ENCODE data around the gene NOL3. TPM values are rescaled to one million over a fixed set of nuclear protein-coding genes. Genes with fewer than 3 reads are reported as not detected.
"Not testable (repeated sequence)": the region's sequence is repeated elsewhere in the genome, so short reads cannot be mapped to it uniquely, and the experiment has no call there.

The NOL3 gene
- 1.3 TPM for polyA plus RNA-seq (2013, experiment 1 of 2)
- polyA plus RNA-seq (2013, experiment 2 of 2), result 1.1 TPM

DNA sequence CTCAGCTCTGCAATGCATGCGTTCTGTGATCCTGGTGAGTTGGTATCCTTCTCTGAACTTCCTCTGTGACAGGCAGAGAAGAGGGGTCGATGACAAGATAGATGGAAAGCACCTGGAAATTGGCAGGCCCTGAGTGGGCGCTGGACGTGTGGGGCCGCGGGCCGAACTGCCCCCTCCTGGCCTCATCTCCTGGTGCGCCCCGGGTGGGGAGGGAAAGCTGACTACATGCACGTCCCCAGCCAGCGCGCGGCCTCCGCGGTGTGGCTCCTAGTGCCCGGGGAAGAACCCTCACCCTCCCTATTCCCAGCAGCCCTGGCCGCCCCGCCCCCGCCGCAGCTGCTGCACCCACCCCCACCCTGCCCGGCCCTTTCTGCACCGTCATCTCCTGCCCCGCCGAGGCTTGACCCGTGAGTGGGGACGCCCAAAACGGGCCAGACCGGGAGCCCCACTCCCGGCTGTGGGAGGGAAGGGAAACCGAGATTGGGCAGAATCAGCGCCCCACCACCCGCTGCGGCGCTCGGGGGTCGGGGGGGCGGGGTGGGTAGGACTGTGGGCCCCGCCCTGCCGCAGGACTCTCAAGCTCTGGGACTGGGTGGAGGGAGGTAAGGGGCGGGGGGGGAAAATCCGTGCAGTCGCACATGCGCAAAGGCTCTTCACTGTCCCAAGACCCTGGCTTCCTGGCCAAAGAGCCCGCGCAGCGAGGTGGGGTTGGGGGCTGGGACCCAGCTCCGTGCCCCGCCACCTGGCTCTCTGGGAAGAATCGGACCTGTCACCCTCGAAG is at the start of gene NOL3:
Gene NOL3 (plus strand): TSS at position 371 of the 781 bp plus-strand sequence.
- H3K4me2 ChIP-seq (ENCODE audit: low read length), result peak within 1 kb of the TSS; percentile 85
- no peaks in the 10 kb centered on the region for H3K79me2 ChIP-seq (ENCODE audit: control insufficient read depth, insufficient read depth, low read length)
- no peak within 1 kb of the TSS for H3K27ac ChIP-seq (ENCODE audit: low read depth, low read length)
- peak within 1 kb of the TSS; percentile 91 for H3K56ac ChIP-seq (ENCODE audit: low read length)
- peak within 1 kb of the TSS; percentile 27 for H2AK5ac ChIP-seq (ENCODE audit: low read length)
- peak within 1 kb of the TSS; percentile 33 for H3K4me3 ChIP-seq (ENCODE audit: low read length)
- H3K4ac ChIP-seq (ENCODE audit: low read depth, low read length), result peak within 1 kb of the TSS; percentile 46
- no peak within 1 kb of the TSS for H2BK120ac ChIP-seq (ENCODE audit: low read depth, low read length)
- DNase-seq, result peak; percentile 90
- no peak within 1 kb of the TSS for H3K23ac ChIP-seq (ENCODE audit: low read length)
- peak within 1 kb of the TSS; percentile 23 for H2BK5ac ChIP-seq (ENCODE audit: low read length)
- H3K79me1 ChIP-seq (ENCODE audit: low read length), result no peaks in the 10 kb centered on the region
- peak within 1 kb of the TSS; percentile 82 for H3K18ac ChIP-seq (ENCODE audit: low read length)
- peaks cover 8% of the 10 kb centered on the region for H3K4me1 ChIP-seq (ENCODE audit: control insufficient read depth, low read depth, low read length)
- no peak within 1 kb of the TSS for H4K5ac ChIP-seq (ENCODE audit: low read length)
- H3K9ac ChIP-seq (ENCODE audit: low read length), result peak within 1 kb of the TSS; percentile 82
- no peak within 1 kb of the TSS for H2BK15ac ChIP-seq (replicated peaks; ENCODE audit: low read depth)
- H3K36me3 ChIP-seq (ENCODE audit: control insufficient read depth, insufficient read depth, low read length), result no peaks in the 10 kb centered on the region
- peak within 1 kb of the TSS; percentile 14 for H4K8ac ChIP-seq (ENCODE audit: low read depth, low read length)
- no CpG with 5 or more reads among the region's 50 CpGs for WGBS (ENCODE audit: extremely low coverage, insufficient coverage, low lambda C conversion rate)
- H3K27me3 ChIP-seq (ENCODE audit: insufficient read depth, low read length, poor library complexity), result peaks cover 47% of the 10 kb centered on the region

DNA sequence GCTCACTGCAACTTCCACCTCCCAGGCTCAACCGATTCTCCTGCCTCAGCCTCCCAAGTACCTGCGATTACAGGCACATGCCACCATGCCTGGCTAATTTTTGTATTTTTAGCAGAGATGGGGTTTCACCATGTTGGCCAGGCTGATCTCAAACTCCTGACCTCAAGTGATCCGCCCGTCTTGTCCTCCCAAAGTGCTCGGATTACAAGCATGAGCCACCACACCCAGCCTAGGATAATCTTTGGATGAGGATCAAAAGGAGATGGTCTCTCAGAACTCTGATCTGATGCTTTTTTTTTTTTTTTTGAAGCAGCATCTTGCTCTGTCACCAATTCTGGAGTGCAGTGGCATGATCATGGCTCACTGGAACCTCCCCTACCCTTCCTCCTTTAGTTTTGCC is 47.5 kb upstream of the NOL3 start:
- H3K27ac ChIP-seq (ENCODE audit: low read depth, low read length); H2BK120ac ChIP-seq (ENCODE audit: low read depth, low read length); H3K4me2 ChIP-seq (ENCODE audit: low read length); H3K27me3 ChIP-seq (ENCODE audit: insufficient read depth, low read length, poor library complexity); H4K5ac ChIP-seq (ENCODE audit: low read length); DNase-seq; H3K36me3 ChIP-seq (ENCODE audit: control insufficient read depth, insufficient read depth, low read length); H3K23ac ChIP-seq (ENCODE audit: low read length); H3K4me3 ChIP-seq (ENCODE audit: low read length); H3K9ac ChIP-seq (ENCODE audit: low read length); H3K4me1 ChIP-seq (ENCODE audit: control insufficient read depth, low read depth, low read length); H2BK5ac ChIP-seq (ENCODE audit: low read length); H3K79me2 ChIP-seq (ENCODE audit: control insufficient read depth, insufficient read depth, low read length); H2AK5ac ChIP-seq (ENCODE audit: low read length); H2BK15ac ChIP-seq (replicated peaks; ENCODE audit: low read depth); H3K18ac ChIP-seq (ENCODE audit: low read length); H3K56ac ChIP-seq (ENCODE audit: low read length); H3K4ac ChIP-seq (ENCODE audit: low read depth, low read length); H3K79me1 ChIP-seq (ENCODE audit: low read length); H4K8ac ChIP-seq (ENCODE audit: low read depth, low read length): not testable (repeated sequence)
- WGBS (ENCODE audit: extremely low coverage, insufficient coverage, low lambda C conversion rate), result no CpG with 5 or more reads among the region's 5 CpGs

DNA sequence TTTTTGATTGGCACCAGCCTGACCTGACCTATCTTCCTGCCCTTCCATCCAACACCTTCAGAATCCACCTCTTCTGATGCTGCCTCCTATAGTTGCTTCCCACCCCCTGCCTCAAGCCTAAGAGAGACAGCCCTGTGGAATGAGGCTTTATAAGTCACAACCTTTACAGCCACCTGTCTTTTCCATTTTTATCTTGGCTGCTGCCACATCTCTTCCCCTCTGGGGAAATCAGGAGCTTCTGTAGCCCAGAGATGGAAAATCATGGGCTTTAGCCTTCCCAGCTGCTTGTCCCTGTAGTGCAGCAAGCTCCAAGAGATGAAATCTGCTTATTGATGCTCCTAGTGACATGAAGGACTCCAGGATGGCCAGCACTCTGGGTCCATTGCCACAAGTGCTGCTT is 41.9 kb upstream of the NOL3 start:
- H4K8ac ChIP-seq (ENCODE audit: low read depth, low read length), result no peak overlapping the region
- no peak overlapping the region for H3K4me3 ChIP-seq (ENCODE audit: low read length)
- no peak for DNase-seq

DNA sequence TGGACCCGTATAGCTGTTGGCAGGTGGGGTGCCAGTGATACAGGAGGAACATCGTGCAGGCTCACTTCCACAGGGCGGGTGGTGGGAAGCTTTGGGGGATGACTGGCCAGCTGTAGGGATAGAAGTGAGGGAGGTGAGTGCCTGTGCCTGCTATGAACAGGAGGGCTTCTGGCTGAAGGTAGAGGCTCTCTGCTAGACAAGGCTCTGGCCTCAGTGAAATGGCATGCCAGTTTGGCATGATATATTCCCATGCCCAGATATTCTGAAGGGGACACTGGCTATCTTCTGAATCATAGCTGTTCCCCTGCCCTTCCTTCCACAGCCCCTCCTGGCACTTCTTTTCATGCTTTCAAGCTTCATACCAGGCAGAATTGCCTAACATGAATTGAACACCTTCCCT is 41.5 kb upstream of the NOL3 start:
- H2BK120ac ChIP-seq (ENCODE audit: low read depth, low read length), result no peak overlapping the region
- H3K23ac ChIP-seq (ENCODE audit: low read length), result no peak overlapping the region
- H3K4ac ChIP-seq (ENCODE audit: low read depth, low read length), result no peak overlapping the region
- H2AK5ac ChIP-seq (ENCODE audit: low read length), result no peak overlapping the region
- no peak overlapping the region for H3K9ac ChIP-seq (ENCODE audit: low read length)
- no peak for DNase-seq
- H3K56ac ChIP-seq (ENCODE audit: low read length), result no peak overlapping the region
- H4K8ac ChIP-seq (ENCODE audit: low read depth, low read length), result no peak overlapping the region
- H3K36me3 ChIP-seq (ENCODE audit: control insufficient read depth, insufficient read depth, low read length), result peaks cover 7% of the 10 kb centered on the region
- no peak overlapping the region for H3K4me2 ChIP-seq (ENCODE audit: low read length)
- H3K27ac ChIP-seq (ENCODE audit: low read depth, low read length), result no peak overlapping the region
- H3K4me1 ChIP-seq (ENCODE audit: control insufficient read depth, low read depth, low read length), result no peaks in the 10 kb centered on the region
- no peak overlapping the region for H3K18ac ChIP-seq (ENCODE audit: low read length)
- H3K4me3 ChIP-seq (ENCODE audit: low read length), result no peak overlapping the region
- H3K79me1 ChIP-seq (ENCODE audit: low read length), result no peaks in the 10 kb centered on the region
- no peak overlapping the region for H2BK5ac ChIP-seq (ENCODE audit: low read length)
- WGBS (ENCODE audit: extremely low coverage, insufficient coverage, low lambda C conversion rate), result no CpG with 5 or more reads among the region's 3 CpGs
- H2BK15ac ChIP-seq (replicated peaks; ENCODE audit: low read depth), result no peak overlapping the region
- H4K5ac ChIP-seq (ENCODE audit: low read length), result no peak overlapping the region
- no peaks in the 10 kb centered on the region for H3K79me2 ChIP-seq (ENCODE audit: control insufficient read depth, insufficient read depth, low read length)
- no peaks in the 10 kb centered on the region for H3K27me3 ChIP-seq (ENCODE audit: insufficient read depth, low read length, poor library complexity)

More for the DNA sequence above, 41.9 kb upstream of the NOL3 start:
- Histone ChIP-seq H3K79me1 (ENCODE audit: low read length) (no peaks in the 10 kb centered on the region), H2BK120ac (ENCODE audit: low read depth, low read length) (no peak overlapping the region), H3K79me2 (ENCODE audit: control insufficient read depth, insufficient read depth, low read length) (no peaks in the 10 kb centered on the region), H3K18ac (ENCODE audit: low read length) (no peak overlapping the region), H2AK5ac (ENCODE audit: low read length) (no peak overlapping the region), H3K56ac (ENCODE audit: low read length) (no peak overlapping the region), H4K5ac (ENCODE audit: low read length) (no peak overlapping the region), H3K4ac (ENCODE audit: low read depth, low read length) (no peak overlapping the region), H3K27me3 (ENCODE audit: insufficient read depth, low read length, poor library complexity) (no peaks in the 10 kb centered on the region), H3K23ac (ENCODE audit: low read length) (no peak overlapping the region), H3K4me2 (ENCODE audit: low read length) (no peak overlapping the region), H2BK5ac (ENCODE audit: low read length) (no peak overlapping the region), H3K27ac (ENCODE audit: low read depth, low read length) (no peak overlapping the region), H3K4me1 (ENCODE audit: control insufficient read depth, low read depth, low read length) (no peaks in the 10 kb centered on the region), H3K9ac (ENCODE audit: low read length) (no peak overlapping the region), H2BK15ac (replicated peaks; ENCODE audit: low read depth) (no peak overlapping the region), H3K36me3 (ENCODE audit: control insufficient read depth, insufficient read depth, low read length) (peaks cover 7% of the 10 kb centered on the region)

DNA sequence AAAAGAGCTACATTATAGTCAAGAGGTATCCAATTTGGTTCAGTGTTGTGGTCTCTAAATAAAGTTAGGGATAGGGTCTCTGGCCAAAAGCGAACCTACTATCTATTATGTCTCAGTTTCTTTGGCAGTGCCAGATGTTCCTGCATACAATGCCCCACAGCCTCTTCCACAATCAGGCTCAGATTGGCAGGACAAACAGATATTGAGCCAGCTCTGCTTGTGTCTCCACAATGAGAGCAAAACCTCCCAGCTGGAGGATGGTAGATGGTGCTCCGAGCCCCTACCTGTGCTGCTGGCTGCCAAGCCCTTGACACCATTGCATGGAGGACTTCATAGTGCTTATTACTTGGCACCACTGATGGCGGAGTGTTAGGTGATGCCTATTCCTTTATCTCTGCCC is 40.9 kb upstream of the NOL3 start:
- Histone ChIP-seq H2BK5ac (ENCODE audit: low read length) (no peak overlapping the region), H3K4me2 (ENCODE audit: low read length) (no peak overlapping the region), H3K23ac (ENCODE audit: low read length) (no peak overlapping the region), H2BK15ac (replicated peaks; ENCODE audit: low read depth) (no peak overlapping the region), H3K4me1 (ENCODE audit: control insufficient read depth, low read depth, low read length) (no peaks in the 10 kb centered on the region), H3K79me2 (ENCODE audit: control insufficient read depth, insufficient read depth, low read length) (no peaks in the 10 kb centered on the region), H3K4me3 (ENCODE audit: low read length) (no peak overlapping the region), H3K27me3 (ENCODE audit: insufficient read depth, low read length, poor library complexity) (no peaks in the 10 kb centered on the region), H4K5ac (ENCODE audit: low read length) (no peak overlapping the region), H2BK120ac (ENCODE audit: low read depth, low read length) (no peak overlapping the region), H3K18ac (ENCODE audit: low read length) (no peak overlapping the region), H2AK5ac (ENCODE audit: low read length) (no peak overlapping the region), H3K79me1 (ENCODE audit: low read length) (no peaks in the 10 kb centered on the region), H3K36me3 (ENCODE audit: control insufficient read depth, insufficient read depth, low read length) (peaks cover 7% of the 10 kb centered on the region), H3K56ac (ENCODE audit: low read length) (no peak overlapping the region), H3K9ac (ENCODE audit: low read length) (no peak overlapping the region), H3K27ac (ENCODE audit: low read depth, low read length) (no peak overlapping the region), H4K8ac (ENCODE audit: low read depth, low read length) (no peak overlapping the region), H3K4ac (ENCODE audit: low read depth, low read length) (no peak overlapping the region)
- no peak for DNase-seq
- no CpG with 5 or more reads among the region's 3 CpGs for WGBS (ENCODE audit: extremely low coverage, insufficient coverage, low lambda C conversion rate)

DNA sequence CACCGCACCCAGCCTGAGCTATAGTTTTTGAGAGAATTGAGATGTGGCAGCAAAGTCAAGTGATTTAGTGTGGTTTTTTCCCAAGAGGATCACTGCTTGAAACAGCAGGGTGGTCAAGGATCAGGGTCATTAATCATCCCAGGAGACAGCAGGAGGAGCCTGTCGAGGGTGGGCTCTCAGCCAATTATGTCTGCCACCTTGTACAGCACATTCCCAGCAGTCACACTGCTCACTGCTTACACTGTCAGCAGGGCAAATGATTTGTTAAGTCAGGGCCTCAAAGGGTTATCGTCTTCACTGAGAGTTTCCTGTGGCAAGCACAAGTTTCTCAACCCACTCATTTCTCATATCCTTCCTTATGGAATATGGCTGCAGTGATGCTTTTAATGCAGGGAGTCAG is 32.7 kb upstream of the NOL3 start:
- no peak overlapping the region for H2BK15ac ChIP-seq (replicated peaks; ENCODE audit: low read depth)
- H3K27me3 ChIP-seq (ENCODE audit: insufficient read depth, low read length, poor library complexity), result no peaks in the 10 kb centered on the region
- no peak overlapping the region for H3K4me2 ChIP-seq (ENCODE audit: low read length)
- no peak overlapping the region for H3K23ac ChIP-seq (ENCODE audit: low read length)
- no peak overlapping the region for H2BK120ac ChIP-seq (ENCODE audit: low read depth, low read length)
- no peak overlapping the region for H3K4me3 ChIP-seq (ENCODE audit: low read length)
- no peak overlapping the region for H2BK5ac ChIP-seq (ENCODE audit: low read length)
- no peak overlapping the region for H2AK5ac ChIP-seq (ENCODE audit: low read length)
- no peaks in the 10 kb centered on the region for H3K79me2 ChIP-seq (ENCODE audit: control insufficient read depth, insufficient read depth, low read length)
- no peak overlapping the region for H3K56ac ChIP-seq (ENCODE audit: low read length)
- no peak overlapping the region for H3K27ac ChIP-seq (ENCODE audit: low read depth, low read length)
- WGBS (ENCODE audit: extremely low coverage, insufficient coverage, low lambda C conversion rate), result no CpG with 5 or more reads among the region's 3 CpGs
- H4K5ac ChIP-seq (ENCODE audit: low read length), result no peak overlapping the region
- no peaks in the 10 kb centered on the region for H3K79me1 ChIP-seq (ENCODE audit: low read length)
- H3K18ac ChIP-seq (ENCODE audit: low read length), result no peak overlapping the region
- H3K36me3 ChIP-seq (ENCODE audit: control insufficient read depth, insufficient read depth, low read length), result peaks cover 6% of the 10 kb centered on the region
- H4K8ac ChIP-seq (ENCODE audit: low read depth, low read length), result no peak overlapping the region
- H3K9ac ChIP-seq (ENCODE audit: low read length), result no peak overlapping the region
- no peaks in the 10 kb centered on the region for H3K4me1 ChIP-seq (ENCODE audit: control insufficient read depth, low read depth, low read length)
- no peak for DNase-seq
- H3K4ac ChIP-seq (ENCODE audit: low read depth, low read length), result no peak overlapping the region
